ENCODE data around the gene PARP12.
"Not testable (repeated sequence)": the region's sequence is repeated elsewhere in the genome, so short reads cannot be mapped to it uniquely, and the experiment has no call there.

Gene PARP12

GRCh38 chr7:140062528-140063299 is at the start of gene PARP12:
PARP12 (minus strand) TSS chr7:140062951; CDS start chr7:140062847, 104 bp downstream.
- peak within 1 kb of the TSS; percentile 65 for H3K4me3 ChIP-seq (ENCODE audit: low read depth, low read length)
- TF ChIP-seq, protein P1, sequence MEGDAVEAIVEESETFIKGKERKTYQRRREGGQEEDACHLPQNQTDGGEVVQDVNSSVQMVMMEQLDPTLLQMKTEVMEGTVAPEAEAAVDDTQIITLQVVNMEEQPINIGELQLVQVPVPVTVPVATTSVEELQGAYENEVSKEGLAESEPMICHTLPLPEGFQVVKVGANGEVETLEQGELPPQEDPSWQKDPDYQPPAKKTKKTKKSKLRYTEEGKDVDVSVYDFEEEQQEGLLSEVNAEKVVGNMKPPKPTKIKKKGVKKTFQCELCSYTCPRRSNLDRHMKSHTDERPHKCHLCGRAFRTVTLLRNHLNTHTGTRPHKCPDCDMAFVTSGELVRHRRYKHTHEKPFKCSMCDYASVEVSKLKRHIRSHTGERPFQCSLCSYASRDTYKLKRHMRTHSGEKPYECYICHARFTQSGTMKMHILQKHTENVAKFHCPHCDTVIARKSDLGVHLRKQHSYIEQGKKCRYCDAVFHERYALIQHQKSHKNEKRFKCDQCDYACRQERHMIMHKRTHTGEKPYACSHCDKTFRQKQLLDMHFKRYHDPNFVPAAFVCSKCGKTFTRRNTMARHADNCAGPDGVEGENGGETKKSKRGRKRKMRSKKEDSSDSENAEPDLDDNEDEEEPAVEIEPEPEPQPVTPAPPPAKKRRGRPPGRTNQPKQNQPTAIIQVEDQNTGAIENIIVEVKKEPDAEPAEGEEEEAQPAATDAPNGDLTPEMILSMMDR (IDR thresholded peaks at IDR 0.05; ENCODE audit: control insufficient read depth, extremely low read depth, insufficient read depth) = peak; percentile 30; the same call in 1 of the 2 replicates
- DNase-seq (ENCODE audit: low read depth) = peak; percentile 39

- not testable (repeated sequence) for H3K4me3 ChIP-seq (ENCODE audit: low read depth, low read length); DNase-seq (ENCODE audit: low read depth)
Measured at GRCh38 chr7:140108777-140109176, 46.0 kb upstream of the PARP12 start.

DNA sequence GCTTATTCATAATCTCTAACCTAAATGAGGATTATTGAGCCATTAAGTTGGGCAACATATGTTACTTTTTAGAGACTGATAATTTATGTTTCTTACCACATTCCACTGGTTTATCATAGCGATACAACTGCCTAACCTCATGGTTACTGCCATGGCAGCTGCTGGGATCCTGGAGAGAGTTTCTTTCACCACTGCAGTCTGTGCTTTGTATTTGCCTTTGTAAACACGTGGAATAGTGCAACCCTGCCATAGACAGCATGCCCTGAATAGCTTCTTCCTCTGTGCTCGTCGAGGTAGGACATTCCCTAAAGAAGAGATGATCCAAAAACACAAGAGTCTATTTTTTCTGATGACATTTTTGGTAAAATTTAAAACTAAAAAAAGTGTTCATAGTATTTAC is 33.7 kb upstream of the PARP12 start:
- no peak for DNase-seq (ENCODE audit: low read depth)
- TF ChIP-seq, protein P1 (IDR thresholded peaks at IDR 0.05; ENCODE audit: control insufficient read depth, extremely low read depth, insufficient read depth) = no peak
- H3K4me3 ChIP-seq (ENCODE audit: low read depth, low read length) = no peak overlapping the region

GRCh38 chr7:140093375-140093774 is 30.6 kb upstream of the PARP12 start:
- TF ChIP-seq, protein P1 (IDR thresholded peaks at IDR 0.05; ENCODE audit: control insufficient read depth, extremely low read depth, insufficient read depth) = no peak
- DNase-seq (ENCODE audit: low read depth) = no peak
- no peak overlapping the region for H3K4me3 ChIP-seq (ENCODE audit: low read depth, low read length)

DNA sequence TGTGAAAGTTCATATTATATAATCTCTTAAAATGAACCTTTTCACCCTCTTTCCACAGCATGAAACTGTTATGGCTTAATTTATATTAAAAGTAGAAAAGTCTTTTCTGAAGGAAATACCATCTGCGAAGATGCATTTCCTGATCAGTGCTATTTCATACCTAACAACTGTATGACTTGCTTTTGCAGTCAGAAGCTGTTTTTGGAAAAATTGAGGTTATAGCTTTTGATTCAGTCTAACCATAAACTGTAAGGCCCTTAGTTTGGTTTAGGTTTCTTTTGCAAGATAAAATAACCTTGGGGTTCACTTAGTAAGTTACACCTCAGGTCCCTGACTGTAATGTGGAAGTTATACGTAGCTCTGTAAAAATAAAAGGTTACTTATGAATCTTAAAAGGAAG is 22.7 kb upstream of the PARP12 start:
- DNase-seq (ENCODE audit: low read depth) = no peak
- TF ChIP-seq, protein P1 (IDR thresholded peaks at IDR 0.05; ENCODE audit: control insufficient read depth, extremely low read depth, insufficient read depth) = no peak

DNA sequence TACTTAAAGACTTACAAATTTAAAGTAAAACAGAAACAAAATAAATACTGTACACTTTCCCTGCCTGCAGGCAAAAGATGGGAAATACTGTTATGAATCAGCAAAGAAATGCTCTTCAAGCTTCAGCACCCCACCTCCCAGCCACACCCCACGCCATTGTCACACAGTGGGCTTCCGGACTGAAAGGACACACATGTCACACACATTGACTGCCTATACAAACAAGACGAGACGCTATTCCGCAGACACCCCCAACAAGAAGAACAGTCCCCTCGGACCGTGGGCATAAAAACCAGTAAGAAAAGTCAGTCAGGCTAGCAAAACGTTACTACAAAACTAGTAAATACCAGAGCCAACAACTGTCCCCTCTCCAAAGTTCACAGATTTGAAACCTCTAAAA is 22.2 kb upstream of the PARP12 start:
- H3K4me3 ChIP-seq (ENCODE audit: low read depth, low read length) = no peak overlapping the region
- DNase-seq (ENCODE audit: low read depth) = no peak
- TF ChIP-seq, protein P1 (IDR thresholded peaks at IDR 0.05; ENCODE audit: control insufficient read depth, extremely low read depth, insufficient read depth) = no peak

More for the DNA sequence above, 22.7 kb upstream of the PARP12 start:
- no peak overlapping the region for H3K4me3 ChIP-seq (ENCODE audit: low read depth, low read length)

DNA sequence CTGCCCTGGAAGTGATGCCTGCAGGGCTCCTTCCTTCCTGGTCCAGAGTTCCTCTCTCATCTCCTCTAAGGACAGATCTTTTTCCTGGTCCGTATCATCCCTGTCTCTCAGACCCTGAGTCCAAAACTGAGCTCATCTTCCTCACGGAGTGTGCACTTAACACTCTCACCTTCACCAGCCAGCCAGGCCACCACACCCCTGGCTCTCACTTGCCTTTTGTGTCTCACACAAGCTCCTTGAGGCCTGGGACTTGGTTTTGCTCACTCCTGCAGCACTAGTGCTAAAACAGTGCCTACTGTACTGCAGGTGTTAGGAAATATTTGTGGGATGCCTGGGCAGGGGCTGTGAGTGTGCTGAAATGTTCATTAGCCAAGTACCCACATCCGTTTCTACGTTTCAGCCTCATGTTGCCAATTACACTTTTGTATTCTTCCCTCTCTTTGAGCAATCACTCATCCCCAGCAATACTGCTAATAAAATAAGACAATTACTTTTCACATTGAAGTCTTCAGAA is 21.4 kb upstream of the PARP12 start:
- TF ChIP-seq, protein P1 (IDR thresholded peaks at IDR 0.05; ENCODE audit: control insufficient read depth, extremely low read depth, insufficient read depth) = no peak
- DNase-seq (ENCODE audit: low read depth) = no peak
- no peak overlapping the region for H3K4me3 ChIP-seq (ENCODE audit: low read depth, low read length)
